HG03025 (cell line): ENCODE measurements around the gene CTNNA3.

ENCODE experiments used
- ATAC-seq: cut with Tn5 transposase; IDR thresholded peaks from one replicate; pipeline ENCODE4 v1.9.1; 2021; ENCODE audit warnings: mild to moderate bottlenecking, moderate library complexity; ENCODE audit not compliant: unreplicated experiment, low FRiP score

CTNNA3 gene

DNA sequence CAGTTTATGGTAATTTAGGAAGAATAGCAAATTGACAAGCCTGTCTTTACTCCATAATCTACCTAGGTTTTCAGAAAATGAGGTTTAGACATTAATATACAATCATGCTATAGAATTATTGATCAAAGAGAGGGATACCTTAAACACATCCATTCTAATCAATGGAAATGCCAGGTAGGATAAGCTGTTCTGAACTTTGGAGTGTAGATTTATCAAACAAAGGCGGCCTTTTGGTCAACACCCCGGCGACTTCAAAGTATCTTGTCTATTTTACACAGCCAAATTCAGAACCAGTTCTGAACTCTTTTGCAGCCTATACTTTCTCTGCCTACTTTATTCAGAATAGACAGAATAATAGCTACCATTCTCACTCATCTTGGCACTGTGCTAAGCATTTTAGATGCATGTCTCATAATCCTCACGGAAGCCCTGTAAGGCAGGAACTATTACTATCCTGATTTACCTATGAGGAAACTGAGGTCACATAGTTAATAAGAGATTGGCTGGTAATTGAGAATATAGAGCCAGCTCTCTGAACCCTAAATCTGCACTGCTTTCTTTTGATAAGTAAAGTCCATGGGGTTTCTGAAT is 1412.0 kb downstream of the CTNNA3 start:
- ATAC-seq, result no peak

DNA sequence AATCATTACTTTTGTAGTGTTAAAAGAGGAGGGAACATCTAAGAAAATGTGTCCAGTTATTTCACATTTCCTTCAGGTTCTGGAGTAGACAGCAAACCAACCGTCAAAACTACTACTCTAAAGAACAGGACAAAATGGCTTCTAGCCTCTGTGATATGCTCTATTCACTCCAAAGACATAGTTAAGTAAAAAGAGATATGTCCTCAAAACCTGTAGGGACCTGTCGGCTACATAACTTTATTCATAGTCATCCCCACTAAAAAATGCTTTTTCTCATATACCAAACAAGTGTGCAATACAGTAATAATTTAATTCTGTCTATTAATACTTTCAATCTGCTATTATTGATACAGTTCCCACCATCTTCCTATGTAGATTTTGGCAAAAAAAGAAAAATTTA is 1412.9 kb downstream of the CTNNA3 start:
- no peak for ATAC-seq

DNA sequence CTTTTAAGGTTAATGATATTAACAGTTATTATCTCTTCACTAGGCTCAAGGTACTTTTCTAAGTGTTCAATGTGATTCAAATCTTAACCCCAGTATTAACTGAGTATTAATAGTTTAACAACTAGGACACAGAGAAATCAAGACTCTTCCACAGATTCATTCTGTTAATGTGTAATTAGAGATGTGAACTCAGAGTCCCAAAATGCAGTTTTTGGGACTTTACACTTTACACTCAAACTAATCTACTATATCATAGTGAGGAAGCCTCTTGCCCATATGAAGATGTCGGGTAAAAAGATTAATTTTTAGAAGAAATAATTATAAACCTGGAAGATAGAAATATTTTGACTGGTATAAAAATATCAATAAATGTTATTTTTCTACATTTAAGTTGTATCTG is 1414.7 kb downstream of the CTNNA3 start:
- ATAC-seq, result no peak

DNA sequence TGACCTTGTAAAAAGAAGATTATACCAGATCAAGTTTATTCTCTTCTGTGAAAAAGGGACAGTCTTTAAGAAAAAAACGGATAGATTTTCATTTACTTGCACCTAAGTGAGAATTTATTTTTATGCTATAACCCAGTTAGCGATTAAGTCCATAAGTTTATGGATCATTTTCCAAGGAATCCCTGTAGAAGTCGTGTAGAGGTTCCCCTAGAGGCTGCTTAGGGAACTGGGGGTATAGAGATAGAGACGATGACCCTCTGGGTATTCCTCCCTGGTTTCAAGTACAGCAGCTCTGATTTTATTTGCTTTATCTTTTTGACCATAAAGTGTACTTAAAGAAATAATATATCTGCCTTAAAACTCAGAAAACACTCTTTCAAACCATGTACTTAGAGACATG is 1418.5 kb downstream of the CTNNA3 start:
- no peak for ATAC-seq

DNA sequence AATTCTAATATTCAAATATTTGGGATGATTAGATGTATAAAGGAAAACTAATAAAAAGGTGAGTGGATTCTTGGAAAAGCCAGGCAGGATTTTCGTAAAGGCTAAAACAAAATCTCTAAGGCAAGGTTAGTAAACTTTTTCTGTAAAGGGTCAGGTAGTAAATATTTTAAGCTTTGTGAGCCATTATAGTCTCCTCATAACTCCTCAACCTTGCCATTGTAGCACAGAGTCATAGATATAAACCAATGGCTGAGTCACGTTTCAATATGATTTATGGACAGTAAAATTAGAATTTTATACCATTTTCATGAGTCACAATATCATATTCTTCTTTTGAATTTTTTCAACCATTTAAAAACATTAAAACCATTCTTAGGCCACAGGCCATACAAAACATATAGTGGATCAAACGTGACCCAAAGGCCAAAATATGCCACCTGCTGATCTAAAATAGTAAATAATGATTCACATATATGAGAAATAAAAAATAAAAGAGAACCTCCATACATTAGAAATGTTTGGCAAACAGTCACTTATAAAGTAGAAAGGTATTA is 1422.0 kb downstream of the CTNNA3 start:
- no peak for ATAC-seq

DNA sequence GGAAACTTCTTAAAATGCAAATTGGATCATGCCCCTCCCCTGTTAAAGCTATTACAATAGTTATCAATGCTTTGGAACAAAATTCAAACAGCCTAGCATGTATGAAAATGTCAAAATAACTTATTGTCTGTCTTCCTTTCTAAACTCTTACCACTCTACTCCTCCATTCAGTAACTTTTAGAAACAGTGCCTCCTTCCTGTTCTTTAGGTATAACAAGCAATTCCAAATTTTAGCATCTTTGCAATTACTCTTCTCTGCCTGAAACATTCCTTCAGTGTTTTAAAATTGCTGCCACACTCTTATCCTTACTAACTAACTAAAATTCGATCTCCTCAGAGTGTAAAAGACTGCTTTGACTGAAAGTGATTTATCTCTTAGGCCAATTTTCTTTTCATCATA is 1430.6 kb downstream of the CTNNA3 start:
- no peak for ATAC-seq

DNA sequence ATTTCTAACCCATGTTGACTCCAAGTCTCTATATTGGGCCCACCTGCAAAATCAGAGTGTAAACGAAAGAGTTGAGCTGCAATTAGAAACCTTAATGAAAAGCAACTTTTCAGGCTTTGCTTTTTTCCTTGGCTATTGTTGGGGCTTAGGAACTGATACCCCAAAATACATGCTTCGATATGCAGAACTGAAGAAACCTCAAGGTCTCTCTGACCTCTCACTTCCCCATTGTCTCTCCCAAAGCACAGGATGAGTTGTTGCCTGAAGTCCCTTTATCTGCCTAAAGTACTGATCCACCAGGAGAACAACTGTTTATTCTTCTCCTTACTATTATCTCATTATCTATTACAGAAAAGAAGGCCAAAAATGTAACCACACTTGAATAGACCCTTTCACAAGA is 1436.2 kb downstream of the CTNNA3 start:
- ATAC-seq, result peak; percentile 80

DNA sequence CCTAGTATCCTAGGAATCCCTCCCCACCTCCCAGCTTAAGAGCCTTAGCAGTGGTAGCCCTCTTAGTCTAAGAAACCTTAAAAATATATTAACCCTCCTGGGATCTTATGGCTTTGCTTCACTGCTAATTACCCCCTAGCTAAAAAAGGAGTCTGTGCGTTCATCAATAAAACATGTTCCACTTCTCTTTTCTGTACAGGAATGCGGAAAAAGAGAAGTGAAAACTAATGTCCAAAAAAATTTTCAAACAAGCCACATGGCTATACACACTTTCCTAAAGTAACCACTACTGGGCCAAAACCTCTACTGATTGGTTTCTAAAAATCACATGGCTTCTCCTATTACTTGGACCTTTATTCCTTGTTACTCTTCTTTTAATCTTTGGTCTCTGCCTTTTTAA is 1437.3 kb downstream of the CTNNA3 start:
- peak; percentile 47 for ATAC-seq

DNA sequence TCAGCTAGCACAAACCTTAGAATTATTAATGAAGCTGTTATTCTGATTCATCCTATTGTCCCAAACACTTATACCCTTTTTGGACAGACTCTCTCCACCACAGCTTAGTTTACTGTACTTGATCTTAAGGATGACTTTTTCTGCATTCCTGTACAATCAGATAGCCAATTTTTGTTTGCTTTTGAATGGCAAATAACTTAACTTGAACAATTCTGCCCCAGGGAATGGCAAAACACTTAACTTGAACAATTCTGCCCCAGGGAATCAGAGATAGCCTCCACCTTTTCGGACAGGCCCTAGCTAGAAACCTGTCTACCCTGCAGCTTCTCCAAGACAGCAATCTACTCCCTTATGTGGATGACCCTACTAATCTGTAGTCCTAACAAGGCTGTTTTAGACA is 1438.2 kb downstream of the CTNNA3 start:
- ATAC-seq, result no peak

DNA sequence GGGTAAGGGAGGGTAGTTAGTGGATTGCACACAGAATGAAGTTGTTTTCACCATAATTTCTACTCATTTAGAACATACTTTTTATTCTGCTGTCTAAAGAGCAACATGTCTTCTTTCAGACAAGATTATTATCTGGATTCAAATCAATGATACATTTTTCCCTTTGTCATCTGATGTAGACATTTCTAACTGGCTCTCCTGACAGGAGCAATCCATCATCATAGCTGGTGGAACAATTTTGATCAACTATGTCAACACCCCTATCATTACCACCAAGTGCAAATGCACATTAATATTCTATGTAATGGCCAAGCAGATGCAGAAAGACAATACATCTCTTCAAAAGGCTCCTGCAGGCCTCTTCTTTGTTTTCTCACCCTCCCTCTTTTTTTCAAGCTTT is 1443.0 kb downstream of the CTNNA3 start:
- ATAC-seq, result no peak

DNA sequence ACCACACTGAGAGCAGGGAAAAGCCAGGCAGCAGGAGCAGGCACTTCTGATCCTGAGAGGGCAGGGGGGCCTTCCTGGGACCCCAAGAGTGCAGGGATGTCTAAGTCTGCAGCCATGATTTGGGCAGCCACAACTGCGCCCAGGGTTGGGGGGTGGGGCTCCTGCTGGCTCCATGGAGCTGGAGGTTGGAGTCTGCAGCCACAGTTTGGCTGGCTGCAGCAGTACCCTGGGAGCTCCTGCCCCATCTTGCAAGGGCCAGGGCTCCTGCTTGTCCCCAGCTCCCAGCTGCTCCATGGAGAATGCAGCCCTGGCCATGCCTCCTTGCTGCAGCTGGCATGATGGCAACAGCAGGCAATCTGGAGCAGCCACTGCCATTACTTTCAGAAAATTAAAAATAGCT is 1449.8 kb downstream of the CTNNA3 start:
- no peak for ATAC-seq

DNA sequence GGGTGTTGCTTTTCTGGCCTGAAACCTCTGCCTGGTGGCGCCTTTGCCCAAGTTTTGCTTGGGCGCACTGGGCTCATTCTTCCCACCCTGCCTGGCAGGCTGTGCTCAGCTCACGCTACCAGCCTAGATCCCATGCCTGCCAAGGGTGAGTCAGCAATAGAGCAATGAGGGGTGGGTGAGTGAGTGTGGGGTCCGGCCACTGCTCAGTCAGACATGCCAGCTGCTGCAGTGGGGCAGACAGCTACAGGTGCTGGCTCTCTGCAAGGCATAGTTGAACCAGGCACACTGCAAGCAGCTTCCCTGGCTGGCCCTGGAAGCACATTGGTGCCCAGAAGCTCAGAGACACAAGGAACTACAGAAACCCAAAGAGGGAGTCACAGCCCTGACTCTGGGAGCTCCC is 1451.0 kb downstream of the CTNNA3 start:
- no peak for ATAC-seq

DNA sequence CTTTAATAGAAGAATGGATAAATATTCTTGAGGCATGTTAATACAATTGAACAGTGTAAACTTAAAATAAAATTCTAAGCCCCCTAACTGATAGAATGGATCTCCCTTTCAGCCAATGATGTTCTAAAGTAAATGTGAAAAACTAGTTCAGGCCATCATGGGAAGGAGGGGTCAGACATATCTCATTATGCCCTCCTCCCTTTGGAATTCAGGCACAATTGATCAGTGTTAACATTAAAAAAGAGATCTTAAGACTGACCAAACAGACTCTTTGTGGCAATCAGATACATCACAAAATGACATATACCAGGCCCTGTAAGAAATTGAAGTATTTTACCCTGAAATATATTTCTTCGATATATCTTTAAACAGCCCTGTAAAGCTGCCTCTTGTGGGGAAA is 1453.1 kb downstream of the CTNNA3 start:
- ATAC-seq, result no peak

DNA sequence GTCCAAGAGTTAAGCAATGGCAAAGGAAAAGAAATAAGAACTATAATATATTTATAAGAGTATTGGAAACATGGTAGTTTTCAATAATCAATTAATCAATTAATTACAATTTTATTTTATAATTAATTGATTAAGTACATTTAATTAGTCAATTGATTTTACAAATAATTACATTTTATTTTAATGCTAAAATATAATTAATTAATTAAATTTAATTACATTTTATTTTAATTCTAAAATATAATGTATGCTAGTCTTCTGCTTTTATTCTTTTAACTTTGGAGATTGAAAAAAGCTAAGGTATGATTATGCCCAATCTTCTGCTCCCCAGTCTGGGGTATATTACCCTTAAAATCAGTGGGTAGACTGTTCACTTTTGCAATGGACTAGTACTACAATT is 1456.9 kb downstream of the CTNNA3 start:
- no peak for ATAC-seq

DNA sequence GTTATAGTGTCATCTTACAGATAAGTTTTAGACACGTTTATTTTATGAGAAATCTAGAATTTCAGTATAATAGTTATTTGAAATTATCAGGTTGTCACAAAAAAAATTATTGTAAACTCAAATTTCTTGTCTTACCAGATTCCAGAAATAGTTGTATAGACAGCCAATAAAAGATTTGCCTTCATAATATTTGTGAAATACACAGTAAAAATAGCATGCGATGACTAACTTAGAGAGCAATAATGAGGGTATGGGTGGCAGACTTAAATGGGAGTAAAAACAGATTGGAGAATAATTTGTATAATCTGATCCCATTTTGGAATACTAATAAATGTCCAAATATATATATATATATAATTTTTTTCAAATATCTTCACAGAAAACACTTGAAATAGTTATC is 1457.7 kb downstream of the CTNNA3 start:
- no peak for ATAC-seq

DNA sequence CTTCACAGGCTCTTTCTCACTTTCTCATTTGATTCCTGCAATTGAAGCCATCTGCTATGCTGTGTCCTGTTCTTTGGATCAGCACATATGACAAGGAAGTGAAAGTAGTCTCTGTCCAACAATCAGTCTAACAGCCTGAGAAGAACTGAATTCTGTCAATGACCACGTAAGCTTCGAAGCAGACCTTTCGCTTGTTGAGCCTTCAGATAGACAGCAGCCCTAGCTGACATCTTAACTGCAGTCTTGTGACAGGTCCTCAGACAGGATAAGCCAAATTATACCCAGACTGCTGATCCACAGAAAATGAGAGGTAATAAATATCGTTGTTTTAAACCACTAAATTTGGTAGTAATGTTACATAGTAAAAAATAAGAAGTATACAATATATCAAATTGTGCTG is 1461.1 kb downstream of the CTNNA3 start:
- ATAC-seq, result no peak

DNA sequence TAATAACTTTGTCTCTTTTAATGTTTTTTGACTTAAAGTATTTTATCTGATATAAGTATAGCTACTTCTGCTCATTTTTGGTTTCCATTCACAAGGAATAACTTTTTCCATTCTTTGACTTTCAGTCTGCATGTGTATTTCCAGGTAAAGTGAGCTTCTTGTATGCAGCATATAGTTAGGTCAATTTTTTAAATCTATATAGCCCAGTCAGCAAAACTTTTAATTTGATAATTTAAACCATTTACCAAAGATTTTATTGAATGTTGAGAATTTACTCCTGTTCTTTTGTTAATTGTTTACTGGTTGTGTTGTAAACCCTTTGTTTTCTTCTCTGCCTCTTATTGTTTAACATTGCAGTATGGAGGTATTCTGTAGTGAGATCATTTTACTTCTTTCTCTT is 1467.1 kb downstream of the CTNNA3 start:
- ATAC-seq, result no peak

DNA sequence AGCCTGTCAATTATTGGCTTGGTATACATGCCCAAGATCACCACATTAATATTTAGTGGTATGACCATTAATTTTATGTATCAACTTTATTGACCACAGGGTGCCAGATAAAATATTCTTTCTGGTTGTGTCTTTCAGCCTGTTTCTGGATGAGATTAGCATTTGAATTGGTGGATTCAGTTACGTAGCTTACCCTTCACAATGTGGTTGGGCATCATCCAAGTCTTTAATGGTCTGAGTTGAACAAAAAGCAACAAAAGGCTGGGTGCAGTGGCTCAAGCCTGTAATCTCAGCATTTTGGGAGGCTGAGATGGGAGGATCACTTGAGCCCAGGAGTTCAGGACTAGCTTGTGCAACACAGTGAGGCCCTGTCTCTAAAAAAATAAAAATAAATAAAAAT is 1472.3 kb downstream of the CTNNA3 start:
- no peak for ATAC-seq

DNA sequence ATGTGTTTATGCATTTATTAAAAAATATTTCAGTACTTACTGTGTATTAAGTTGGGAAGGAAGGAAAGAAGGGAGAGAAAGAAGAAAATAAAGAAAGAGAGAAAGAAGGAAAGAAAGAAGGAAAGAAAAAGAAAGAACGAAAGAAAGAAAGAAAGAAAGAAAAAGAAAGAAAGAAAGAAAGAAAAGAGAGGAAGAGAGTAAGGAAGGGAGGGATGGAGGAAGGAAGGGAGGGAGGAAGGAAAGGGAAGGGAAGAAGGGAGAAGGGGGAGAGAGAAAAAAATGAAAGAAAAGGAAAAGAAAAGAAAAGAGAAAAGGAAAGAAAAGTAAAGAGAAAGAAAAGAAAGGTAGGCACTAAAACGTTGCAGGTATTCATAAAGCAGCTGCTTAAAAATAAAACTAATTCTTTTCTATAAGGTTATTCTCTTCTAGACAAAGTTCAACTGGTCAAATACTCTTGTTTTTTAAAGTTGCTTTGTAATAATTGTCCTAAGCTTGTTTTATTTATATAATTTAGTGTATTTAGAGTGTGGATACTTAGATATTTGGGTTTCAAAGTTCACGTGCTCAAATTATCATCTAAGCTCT is 1473.4 kb downstream of the CTNNA3 start:
- no peak for ATAC-seq

DNA sequence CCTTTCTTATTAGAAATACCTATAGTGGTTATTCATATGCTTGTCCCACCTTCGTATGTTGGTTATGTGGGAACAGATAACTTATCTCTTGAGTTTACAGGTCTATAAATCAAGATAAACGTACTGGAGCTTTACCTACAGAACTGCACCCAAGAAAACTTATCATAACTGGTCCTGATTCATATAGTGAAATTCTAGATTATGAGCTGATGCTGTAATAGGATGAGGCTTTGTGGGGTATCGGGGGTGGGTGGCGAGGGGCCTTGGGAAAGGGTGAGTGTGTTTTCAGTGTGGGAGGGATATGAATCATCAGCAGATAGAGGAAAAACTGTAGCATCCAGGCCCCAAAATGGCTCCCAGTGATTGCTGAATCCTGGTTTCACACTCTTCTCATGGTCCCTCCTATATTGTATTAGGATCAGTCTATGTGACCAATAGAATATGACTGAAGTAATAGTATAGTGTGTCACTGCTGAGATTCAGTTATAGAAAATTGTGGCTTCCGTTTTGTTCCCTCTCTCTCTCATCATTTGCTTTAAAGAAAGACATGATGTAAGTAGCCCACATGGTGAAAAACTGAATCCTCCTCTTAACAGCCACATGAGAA is 1476.9 kb downstream of the CTNNA3 start:
- ATAC-seq, result no peak

DNA sequence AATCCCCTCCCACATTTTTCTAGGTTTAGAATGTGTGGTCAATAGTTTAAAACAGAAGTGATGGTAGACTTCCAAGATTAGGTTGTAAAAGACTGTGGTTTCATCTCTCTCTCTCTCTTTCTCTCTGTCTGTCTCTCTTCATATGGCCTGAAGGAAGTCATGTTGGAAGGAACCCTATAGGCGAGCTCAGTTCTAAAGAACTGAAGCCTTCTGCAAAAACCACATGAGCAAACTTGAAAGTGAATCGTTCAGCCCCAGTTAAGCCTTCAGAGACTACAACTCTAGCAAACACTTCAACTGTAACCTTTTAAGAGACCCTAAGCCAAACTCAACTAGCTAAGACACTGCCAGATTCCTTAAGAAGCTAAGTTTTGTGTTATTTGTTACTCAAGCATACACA is 1477.7 kb downstream of the CTNNA3 start:
- ATAC-seq, result peak; percentile 77

DNA sequence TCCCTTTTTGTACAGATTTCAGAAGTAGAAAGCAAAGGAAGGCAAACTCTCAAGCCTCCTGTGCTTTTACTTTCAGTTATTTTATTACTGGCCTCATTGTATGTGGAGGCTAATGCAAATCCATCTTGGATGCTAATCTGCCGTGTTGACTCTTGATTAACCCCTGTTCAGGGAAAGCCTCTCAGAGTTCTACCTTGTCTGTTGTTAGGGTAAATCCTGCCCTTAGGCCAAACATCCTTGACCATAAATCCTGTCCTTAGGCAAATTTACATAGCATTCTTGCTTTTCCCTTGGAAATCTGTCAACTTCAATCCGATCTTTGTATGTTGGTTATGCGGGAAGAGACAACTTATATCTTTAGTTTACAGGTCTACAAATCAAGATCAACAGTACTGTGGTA is 1480.1 kb downstream of the CTNNA3 start:
- ATAC-seq, result no peak
